IMR-90 (cell line): Measurements from ENCODE around the gene ADAMTS17. TPM values are rescaled to one million over a fixed set of nuclear protein-coding genes. Genes with fewer than 3 reads are reported as not detected.

Experiments
- ATAC-seq: fragments of 200-7000 bp; cut with Tn5 transposase; 2 replicates; pipeline ENCODE4 v1.9.1; 2020; ENCODE audit warnings: low read depth, mild to moderate bottlenecking, moderate library complexity
- BruUV-seq: library from RNA; stranded (reverse); fragments of 400-500 nt; replicated peaks from 2 replicates; lab custom pipeline; 2021; lab: Mats Ljungman, UMichigan
- CTCF ChIA-PET: fragments of 300-600 bp; formaldehyde crosslinking; extraction: SDS; loops from one replicate; lab custom pipeline; 2021; ENCODE audit warnings: antibody characterized with exemption; lab: Yijun Ruan, JAX
- POLR2A ChIA-PET: fragments of 300-600 bp; sonication (Branson Sonifier 250); formaldehyde crosslinking; loops from one replicate; lab custom pipeline; 2022; ENCODE audit warnings: antibody characterized with exemption; ENCODE audit not compliant: unreplicated experiment; lab: Charles Lee
- DNase-seq: peaks from one replicate; pipeline ENCODE4 v3.0.0; 2013
- H2AFZ ChIP-seq: replicated peaks from 2 replicates; pipeline ENCODE3; 2013; ENCODE audit warnings: low read length, mild to moderate bottlenecking; ENCODE audit not compliant: poor library complexity
- H2AK5ac ChIP-seq: 2 replicates; pipeline ENCODE4 v1.6.1; 2013; ENCODE audit warnings: low read depth, low read length, inconsistent platforms
- H2AK9ac ChIP-seq: replicated peaks from 2 replicates; pipeline ENCODE3; 2013; ENCODE audit warnings: mild to moderate bottlenecking, low read depth, low read length, moderate library complexity; ENCODE audit not compliant: poor library complexity
- H2BK120ac ChIP-seq: 2 replicates; pipeline ENCODE4 v1.6.1; 2013; ENCODE audit warnings: low read depth, low read length, inconsistent platforms
- H2BK15ac ChIP-seq: 3 replicates; pipeline ENCODE4 v1.6.1; 2013; ENCODE audit warnings: low read depth, low read length, inconsistent platforms
- H2BK20ac ChIP-seq: 2 replicates; pipeline ENCODE4 v1.6.1; 2013; ENCODE audit warnings: low read depth, mild to moderate bottlenecking, inconsistent platforms, low read length, moderate library complexity
- H2BK5ac ChIP-seq: 2 replicates; pipeline ENCODE4 v1.6.1; 2013; ENCODE audit warnings: mild to moderate bottlenecking, low read depth, low read length, inconsistent platforms; ENCODE audit not compliant: poor library complexity, severe bottlenecking
- H3K14ac ChIP-seq: replicated peaks from 2 replicates; pipeline ENCODE4 v1.6.1; 2013; ENCODE audit warnings: low read depth, low read length, inconsistent platforms
- H3K18ac ChIP-seq: 2 replicates; pipeline ENCODE4 v1.6.1; 2013; ENCODE audit warnings: low read depth, low read length, control low read depth
- H3K23ac ChIP-seq: 2 replicates; pipeline ENCODE4 v1.6.1; 2013; ENCODE audit warnings: low read depth, low read length, inconsistent platforms
- H3K27ac ChIP-seq: 2 replicates; pipeline ENCODE4 v1.5.1; 2013; ENCODE audit warnings: mild to moderate bottlenecking, control low read depth, low read length; ENCODE audit not compliant: insufficient read depth
- H3K27me3 ChIP-seq: 2 replicates; pipeline ENCODE4 v1.6.1; 2013; ENCODE audit warnings: low read length; ENCODE audit not compliant: control insufficient read depth, insufficient read depth
- H3K36me3 ChIP-seq: 2 replicates; pipeline ENCODE4 v1.6.1; 2013; ENCODE audit warnings: low read length, mixed read lengths; ENCODE audit not compliant: control insufficient read depth, insufficient read depth
- H3K4ac ChIP-seq: 2 replicates; pipeline ENCODE4 v1.6.1; 2013; ENCODE audit warnings: low read depth, low read length, inconsistent platforms
- H3K4me1 ChIP-seq: 2 replicates; pipeline ENCODE4 v1.6.1; 2013; ENCODE audit warnings: low read length, mixed read lengths; ENCODE audit not compliant: control insufficient read depth, insufficient read depth
- H3K4me2 ChIP-seq: 2 replicates; pipeline ENCODE4 v1.6.1; 2013; ENCODE audit warnings: low read depth, mild to moderate bottlenecking, control low read depth, low read length, moderate library complexity
- H3K4me3 ChIP-seq: 2 replicates; pipeline ENCODE4 v1.5.1; 2013; ENCODE audit warnings: low read depth, mild to moderate bottlenecking, control low read depth, low read length, moderate library complexity; ENCODE audit not compliant: insufficient read depth
- H3K56ac ChIP-seq: 2 replicates; pipeline ENCODE4 v1.6.1; 2013; ENCODE audit warnings: low read length, inconsistent platforms; ENCODE audit not compliant: insufficient read depth; ENCODE audit errors: extremely low read depth
- H3K79me1 ChIP-seq, 2 experiments: 2 replicates each; pipeline ENCODE4 v1.6.1; 2013; ENCODE audit warnings: low read length in 2 of 2, inconsistent platforms in 1 of 2, low read depth in 1 of 2
- H3K9ac ChIP-seq: 2 replicates; pipeline ENCODE4 v1.6.1; 2013; ENCODE audit warnings: low read depth, low read length, control low read depth
- H3K9me1 ChIP-seq: 2 replicates; pipeline ENCODE4 v1.6.1; 2013; ENCODE audit warnings: low read length, inconsistent platforms; ENCODE audit not compliant: insufficient read depth
- H3K9me3 ChIP-seq: 2 replicates; pipeline ENCODE4 v1.6.1; 2013; ENCODE audit warnings: low read length; ENCODE audit not compliant: control insufficient read depth, insufficient read depth
- H4K20me1 ChIP-seq: 2 replicates; pipeline ENCODE4 v1.6.1; 2013; ENCODE audit warnings: low read length, inconsistent platforms; ENCODE audit not compliant: insufficient read depth
- H4K5ac ChIP-seq: 2 replicates; pipeline ENCODE4 v1.6.1; 2013; ENCODE audit warnings: mild to moderate bottlenecking, low read depth, low read length, control low read depth
- H4K8ac ChIP-seq, 2 experiments: 2 replicates each; pipeline ENCODE4 v1.6.1; 2013; ENCODE audit warnings: low read depth in 2 of 2, low read length in 2 of 2, control low read depth in 1 of 2, inconsistent platforms in 1 of 2
- H4K91ac ChIP-seq: 2 replicates; pipeline ENCODE4 v1.6.1; 2013; ENCODE audit warnings: low read depth, low read length, inconsistent platforms; ENCODE audit not compliant: insufficient read depth
- CTCF ChIP-seq: conservative IDR thresholded peaks from 2 replicates; pipeline ENCODE4 v1.5.1; 2012; ENCODE audit warnings: mild to moderate bottlenecking, low read depth, low read length, improper control_type of control experiment
- WGBS, 2 experiments: methylation state at CpG; one replicate each; pipeline versions ENCODE4 v1.1.5 to v1.1.7; 2013; ENCODE audit warnings: missing lambda C conversion rate in 2 of 2; ENCODE audit not compliant: insufficient read length in 1 of 2; ENCODE audit errors: extremely low coverage in 2 of 2; 5-methylcytosine and 5-hydroxymethylcytosine counted together
- dilution Hi-C: fragments of 300-500 bp; cut with HindIII; formaldehyde crosslinking; loops from one replicate; pipeline ENCODE4 v1.14.3; 2018; ENCODE audit warnings: low sequenced_read_pairs; ENCODE audit not compliant: unreplicated experiment
- in situ Hi-C: fragments of 300-500 bp; cut with MboI; formaldehyde crosslinking; loops from 3 replicates; pipeline ENCODE4 v1.14.3; 2019; ENCODE audit warnings: low sequenced_read_pairs, inconsistent platforms, mixed read lengths
- intact Hi-C: fragments of 100-400 bp; cut with micrococcal nuclease; formaldehyde crosslinking; loops from 2 replicates; pipeline ENCODE4 v1.10.0; 2022
- polyA plus RNA-seq, 3 experiments: library from polyadenylated mRNA; depleted of rRNA; stranded (reverse); fragments of >200 nt; gene quantifications; 2 replicates each; pipeline ENCODE4 v1.2.3, GENCODE V29; 2012; ENCODE audit warnings: low replicate concordance in 1 of 3
- total RNA-seq: library from RNA; depleted of rRNA; stranded (reverse); fragments of >200 nt; gene quantifications from 2 replicates; pipeline ENCODE4 v1.2.3, GENCODE V29; 2012

ADAMTS17 gene
- total and polyA plus RNA-seq, 2 of the 4 experiments (the other 2 are of a cell fraction) = 0.03 TPM; not detected in 1

- Histone ChIP-seq H3K14ac (no peak overlapping the region), H3K9me3 (peaks cover 22% of the 10 kb centered on the region), H4K5ac (no peak overlapping the region), H3K4me1 (no peaks in the 10 kb centered on the region), H3K9ac (no peak overlapping the region), H3K23ac (no peak overlapping the region), H2BK5ac (no peak overlapping the region), H3K27ac (no peak overlapping the region), H3K79me1 (no peaks in the 10 kb centered on the region), H4K20me1 (no peaks in the 10 kb centered on the region), H3K4ac (no peak overlapping the region), H3K18ac (no peak overlapping the region), H4K91ac (no peak overlapping the region), H2AFZ (no peak overlapping the region), H2BK20ac (no peak overlapping the region), H3K27me3 (no peaks in the 10 kb centered on the region), H2AK5ac (no peak overlapping the region), H2BK120ac (no peak overlapping the region), H2BK15ac (no peak overlapping the region), H3K36me3 (no peaks in the 10 kb centered on the region), H3K4me3 (no peak overlapping the region), H3K4me2 (no peak overlapping the region), H2AK9ac (no peak overlapping the region), H4K8ac (no peak overlapping the region), H3K9me1 (no peaks in the 10 kb centered on the region), H3K56ac (no peak overlapping the region)
- ATAC-seq (no peak), DNase-seq (no peak)
- POLR2A ChIA-PET = no interaction called here
- dilution Hi-C loops = no loop called here
- 44% methylated on average over 3 of the region's 3 CpGs; no CpG with 5 or more reads in 1 of the 2 experiments for WGBS, 2 experiments
- BruUV-seq = no TSS peak
- CTCF ChIA-PET = no interaction called here
- TF ChIP-seq CTCF = no peak
- in situ Hi-C loops = no loop called here
- intact Hi-C loops = no loop called here
Observed at GRCh38 chr15:100269831-100270230, 71.9 kb downstream of the ADAMTS17 start.
